Endothelial cell of umbilical vein (primary cell): ENCODE measurements around the gene PHF23.

Experiments
- EZH2 ChIP-seq: IDR thresholded peaks from 2 replicates; pipeline ENCODE4 v1.6.1; 2012; ENCODE audit warnings: borderline replicate concordance, low read depth, mild to moderate bottlenecking, moderate library complexity, low read length, inconsistent platforms; ENCODE audit not compliant: severe bottlenecking
- FOS ChIP-seq: IDR thresholded peaks from 2 replicates; pipeline ENCODE4 v1.6.1; 2011; ENCODE audit warnings: mild to moderate bottlenecking, low read length, moderate library complexity, borderline replicate concordance; ENCODE audit not compliant: insufficient read depth
- GATA2 ChIP-seq: IDR thresholded peaks from 2 replicates; pipeline ENCODE4 v1.7.0; 2011; ENCODE audit warnings: low read depth, mild to moderate bottlenecking, moderate library complexity, mixed read lengths, low read length; ENCODE audit not compliant: insufficient read length, insufficient read depth
- JUN ChIP-seq: IDR thresholded peaks from 2 replicates; pipeline ENCODE4 v1.6.1; 2011; ENCODE audit warnings: borderline replicate concordance, low read depth; ENCODE audit not compliant: insufficient read length, insufficient read depth
- MYC ChIP-seq: IDR thresholded peaks from one replicate; pipeline ENCODE4 v1.6.1; 2011; ENCODE audit warnings: mild to moderate bottlenecking, low read depth, low read length
- POLR2A ChIP-seq: IDR thresholded peaks from 2 replicates; pipeline ENCODE4 v1.6.1; 2012; ENCODE audit warnings: low read depth, mild to moderate bottlenecking, control low read depth, low read length
- POLR2AphosphoS5 ChIP-seq: IDR thresholded peaks from 2 replicates; pipeline ENCODE4 v1.6.1; 2012; ENCODE audit warnings: low read depth, mild to moderate bottlenecking, control low read depth, low read length, moderate library complexity; ENCODE audit not compliant: insufficient read depth
- TF ChIP-seq, protein P1 (sequence below), 2 donors: IDR thresholded peaks; 1 replicate in 1 of 2; 2 replicates in 1 of 2; pipeline ENCODE4 v1.5.1; 2011; ENCODE audit warnings: low read length in 2 of 2, mild to moderate bottlenecking in 2 of 2, moderate library complexity in 2 of 2, control low read depth in 1 of 2, inconsistent platforms in 1 of 2, low read depth in 1 of 2; ENCODE audit not compliant: insufficient read depth in 1 of 2; ENCODE audit errors: extremely low read depth in 1 of 2
- TF ChIP-seq, protein P2 (sequence below): IDR thresholded peaks from 2 replicates; pipeline ENCODE4 v1.6.1; 2011; ENCODE audit not compliant: insufficient read depth, insufficient read length

DNA sequence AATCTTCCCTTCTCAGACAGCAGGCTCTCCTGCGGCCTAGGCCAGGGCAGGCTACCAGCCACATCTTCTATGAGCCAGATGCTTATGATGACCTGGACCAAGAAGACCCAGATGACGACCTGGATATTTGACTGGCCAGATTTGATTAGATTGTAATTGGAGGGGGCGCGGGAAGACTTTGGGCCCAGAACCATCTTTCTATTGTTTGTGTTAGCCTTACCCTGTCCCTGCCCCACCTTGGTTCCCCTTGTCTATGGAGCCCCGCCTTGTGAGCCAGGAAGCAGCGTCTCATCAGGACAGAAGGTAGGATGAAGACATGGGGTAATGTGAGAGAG is 20.3 kb upstream of the PHF23 start:
- TF ChIP-seq POLR2A (no peak), FOS (no peak), POLR2AphosphoS5 (no peak), EZH2 (no peak), JUN (no peak), MYC (no peak), GATA2 (no peak)
- TF ChIP-seq, protein P1, sequence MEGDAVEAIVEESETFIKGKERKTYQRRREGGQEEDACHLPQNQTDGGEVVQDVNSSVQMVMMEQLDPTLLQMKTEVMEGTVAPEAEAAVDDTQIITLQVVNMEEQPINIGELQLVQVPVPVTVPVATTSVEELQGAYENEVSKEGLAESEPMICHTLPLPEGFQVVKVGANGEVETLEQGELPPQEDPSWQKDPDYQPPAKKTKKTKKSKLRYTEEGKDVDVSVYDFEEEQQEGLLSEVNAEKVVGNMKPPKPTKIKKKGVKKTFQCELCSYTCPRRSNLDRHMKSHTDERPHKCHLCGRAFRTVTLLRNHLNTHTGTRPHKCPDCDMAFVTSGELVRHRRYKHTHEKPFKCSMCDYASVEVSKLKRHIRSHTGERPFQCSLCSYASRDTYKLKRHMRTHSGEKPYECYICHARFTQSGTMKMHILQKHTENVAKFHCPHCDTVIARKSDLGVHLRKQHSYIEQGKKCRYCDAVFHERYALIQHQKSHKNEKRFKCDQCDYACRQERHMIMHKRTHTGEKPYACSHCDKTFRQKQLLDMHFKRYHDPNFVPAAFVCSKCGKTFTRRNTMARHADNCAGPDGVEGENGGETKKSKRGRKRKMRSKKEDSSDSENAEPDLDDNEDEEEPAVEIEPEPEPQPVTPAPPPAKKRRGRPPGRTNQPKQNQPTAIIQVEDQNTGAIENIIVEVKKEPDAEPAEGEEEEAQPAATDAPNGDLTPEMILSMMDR (IDR thresholded peaks at IDR 0.05; ENCODE audit: extremely low read depth in 1 of 2, insufficient read depth in 1 of 2, low read depth in 1 of 2, low read length in 2 of 2): no peak
- TF ChIP-seq, protein P2, sequence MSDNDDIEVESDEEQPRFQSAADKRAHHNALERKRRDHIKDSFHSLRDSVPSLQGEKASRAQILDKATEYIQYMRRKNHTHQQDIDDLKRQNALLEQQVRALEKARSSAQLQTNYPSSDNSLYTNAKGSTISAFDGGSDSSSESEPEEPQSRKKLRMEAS: no peak
